NK-92 treated with Interleukin-12 subunit alpha and Interleukin-12 subunit beta, amount 100 ng/mL, for 24 hours (cell line): ENCODE data around the gene ODAD2.

ENCODE experiments used
- DNase-seq: peaks from one replicate; lab custom pipeline; 2025; lab: John Stamatoyannopoulos, UW

Gene ODAD2

GRCh38 chr10:27838361-27838760 is 160.5 kb downstream of the ODAD2 start:
- no peak for DNase-seq

- no peak for DNase-seq
Observed at GRCh38 chr10:27834476-27834875, 164.4 kb downstream of the ODAD2 start.

- DNase-seq: no peak
Observed at GRCh38 chr10:27833792-27834191, 165.1 kb downstream of the ODAD2 start.

GRCh38 chr10:27832826-27833225 is 166.1 kb downstream of the ODAD2 start:
- no peak for DNase-seq

- no peak for DNase-seq
Observed at GRCh38 chr10:27826369-27826768, 172.5 kb downstream of the ODAD2 start.

- no peak for DNase-seq
Observed at GRCh38 chr10:27822301-27822700, 176.6 kb downstream of the ODAD2 start.

GRCh38 chr10:27820637-27821036 is 178.2 kb downstream of the ODAD2 start:
- DNase-seq: no peak

GRCh38 chr10:27819781-27820531 is 178.9 kb downstream of the ODAD2 start:
- no peak for DNase-seq

- DNase-seq: no peak
Observed at GRCh38 chr10:27816320-27816719, 182.6 kb downstream of the ODAD2 start.

GRCh38 chr10:27815846-27816245 is 183.0 kb downstream of the ODAD2 start:
- no peak for DNase-seq

GRCh38 chr10:27815261-27815660 is 183.6 kb downstream of the ODAD2 start:
- no peak for DNase-seq

GRCh38 chr10:27805180-27805579 is 193.7 kb downstream of the ODAD2 start:
- DNase-seq: no peak

GRCh38 chr10:27804136-27804535 is 194.7 kb downstream of the ODAD2 start:
- no peak for DNase-seq

GRCh38 chr10:27801171-27801785 is 197.6 kb downstream of the ODAD2 start:
- no peak for DNase-seq

GRCh38 chr10:27799046-27799445 is 199.8 kb downstream of the ODAD2 start:
- no peak for DNase-seq

GRCh38 chr10:27794157-27794556 is 204.7 kb downstream of the ODAD2 start:
- DNase-seq: no peak

- no peak for DNase-seq
Observed at GRCh38 chr10:27792216-27792615, 206.7 kb downstream of the ODAD2 start.

- no peak for DNase-seq
Observed at GRCh38 chr10:27784272-27784671, 214.6 kb downstream of the ODAD2 start.

GRCh38 chr10:27783660-27784059 is 215.2 kb downstream of the ODAD2 start:
- DNase-seq: no peak

- no peak for DNase-seq
Observed at GRCh38 chr10:27779462-27780015, 219.3 kb downstream of the ODAD2 start.

GRCh38 chr10:27774831-27775230 is 224.0 kb downstream of the ODAD2 start:
- DNase-seq: no peak

- DNase-seq: no peak
Observed at GRCh38 chr10:27771231-27771630, 227.6 kb downstream of the ODAD2 start.

GRCh38 chr10:27770181-27770580 is 228.7 kb downstream of the ODAD2 start:
- DNase-seq: no peak
